Ishikawa (cell line): Measurements from ENCODE around the gene DCUN1D3.

Experiments
- EGR1 ChIP-seq: IDR thresholded peaks from 2 replicates; pipeline ENCODE4 v1.6.1; 2012
- EP300 ChIP-seq: IDR thresholded peaks from 2 replicates; pipeline ENCODE4 v1.6.1; 2012; ENCODE audit warnings: borderline replicate concordance
- TCF12 ChIP-seq: IDR thresholded peaks from 2 replicates; pipeline ENCODE4 v1.6.1; 2012; ENCODE audit warnings: low read depth
- TEAD4 ChIP-seq: IDR thresholded peaks from 2 replicates; pipeline ENCODE4 v1.6.1; 2012

GRCh38 chr16:20862162-20862960, 37.8 kb downstream of the DCUN1D3 start:
- TF ChIP-seq EP300, result no peak
- TF ChIP-seq TEAD4, result no peak
- no peak for TF ChIP-seq TCF12
- TF ChIP-seq EGR1, result no peak
